ENCODE data around the gene TCF7L2. TPM values are rescaled to one million over a fixed set of nuclear protein-coding genes. Genes with fewer than 3 reads are reported as not detected.

Gene TCF7L2
- total and polyA plus RNA-seq, 2 donors: 19.5 to 24.7 TPM

DNA sequence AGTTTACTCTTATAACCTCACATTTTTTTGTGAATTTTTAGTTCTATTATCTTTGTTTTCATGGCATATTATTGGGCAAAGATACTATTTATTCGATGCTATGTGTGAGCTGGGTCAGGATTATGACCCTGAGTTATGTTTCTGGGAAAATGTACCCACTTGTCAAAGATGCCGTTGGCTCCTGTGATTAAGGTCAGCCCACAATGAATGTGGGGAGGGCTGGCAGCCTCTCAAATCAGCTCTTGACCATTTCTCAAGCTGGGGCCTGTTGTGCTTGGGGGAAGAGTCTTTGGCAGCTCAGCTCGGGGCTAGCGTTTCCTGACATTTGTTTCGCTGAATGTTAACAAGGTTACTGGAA lies 97.5 kb downstream of the TCF7L2 start:
- Histone ChIP-seq H3K36me3 (ENCODE audit: insufficient read depth) (no peaks in the 10 kb centered on the region), H3K4me3 (ENCODE audit: low read depth, low read length) (no peak overlapping the region), H3K4me1 (ENCODE audit: insufficient read depth) (peaks cover 3% of the 10 kb centered on the region), H3K27ac (ENCODE audit: low read depth) (no peak overlapping the region)
- no peak for DNase-seq (ENCODE audit: extremely low spot score)
- 55% methylated on average over 5 of the region's 5 CpGs for WGBS

DNA sequence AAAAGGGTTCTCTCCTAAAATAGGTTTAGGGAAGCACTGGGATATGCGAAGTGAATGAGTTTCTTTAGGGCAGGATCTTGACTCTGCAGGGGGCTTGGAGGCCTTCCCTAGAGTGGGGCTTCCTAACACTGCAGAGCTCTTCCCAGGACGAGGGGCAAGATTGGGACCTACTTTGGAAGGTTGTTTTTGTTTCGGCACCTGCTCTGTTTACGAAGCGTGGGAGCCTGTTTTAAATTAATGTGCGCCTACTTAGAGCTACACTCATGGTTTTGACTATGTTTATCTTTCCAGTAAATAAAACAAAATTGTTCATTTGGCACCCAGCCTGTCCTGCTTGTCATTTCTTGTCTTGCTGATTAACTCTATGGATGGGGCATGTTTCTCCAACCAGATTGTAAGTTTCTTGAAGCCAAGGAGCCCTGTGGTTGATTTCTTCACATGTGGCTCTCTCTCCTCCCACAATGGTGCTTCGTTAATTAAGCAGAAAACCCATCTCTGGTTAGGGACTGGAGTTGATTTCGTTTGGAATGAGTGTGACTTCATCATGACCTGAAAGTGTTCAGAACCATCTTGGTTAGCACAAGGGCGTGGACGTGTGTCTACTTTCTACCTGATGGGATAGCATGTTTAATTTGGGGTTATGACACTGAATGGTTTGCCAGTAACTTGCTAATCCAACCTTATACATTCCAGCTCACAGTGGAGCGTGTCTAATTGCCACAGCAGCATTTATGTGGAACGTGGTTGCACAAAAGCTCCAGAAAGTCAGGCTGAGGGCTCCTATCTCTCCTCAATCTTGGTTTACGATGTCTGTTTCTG lies 98.1 kb downstream of the TCF7L2 start:
- 81% methylated on average over 13 of the region's 13 CpGs for WGBS
- H3K36me3 ChIP-seq (ENCODE audit: insufficient read depth): no peaks in the 10 kb centered on the region

DNA sequence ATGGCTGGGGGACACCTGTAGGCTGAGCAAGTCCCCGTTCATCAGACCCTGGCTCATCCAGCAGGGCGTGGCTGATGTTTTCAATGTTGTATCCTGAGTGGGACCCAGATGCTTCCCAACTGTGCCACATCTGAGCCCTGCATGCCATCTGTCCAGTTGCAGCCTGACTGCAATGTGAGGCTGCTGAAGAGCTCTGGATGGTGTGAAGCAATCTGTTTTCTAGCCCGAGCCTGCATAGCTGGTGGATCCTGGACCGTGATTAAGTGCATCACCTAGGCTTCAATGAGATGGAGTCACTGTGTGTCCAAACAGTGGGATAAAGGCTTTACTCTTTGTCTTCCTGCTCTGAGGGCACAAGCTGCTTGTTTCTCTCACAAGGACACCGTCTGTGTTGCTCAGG lies 99.8 kb downstream of the TCF7L2 start:
- Histone ChIP-seq H3K27ac (ENCODE audit: low read depth) (no peak overlapping the region), H3K4me1 (ENCODE audit: insufficient read depth) (peaks cover 2% of the 10 kb centered on the region), H3K36me3 (ENCODE audit: insufficient read depth) (no peaks in the 10 kb centered on the region), H3K4me3 (ENCODE audit: low read depth, low read length) (no peak overlapping the region)
- WGBS: 84% methylated on average over 5 of the region's 5 CpGs
- no peak for DNase-seq (ENCODE audit: extremely low spot score)

More for the DNA sequence above, 98.1 kb downstream of the TCF7L2 start:
- peaks cover 3% of the 10 kb centered on the region for H3K4me1 ChIP-seq (ENCODE audit: insufficient read depth)
- H3K27ac ChIP-seq (ENCODE audit: low read depth): no peak overlapping the region
- no peak overlapping the region for H3K4me3 ChIP-seq (ENCODE audit: low read depth, low read length)
- DNase-seq (ENCODE audit: extremely low spot score): no peak

DNA sequence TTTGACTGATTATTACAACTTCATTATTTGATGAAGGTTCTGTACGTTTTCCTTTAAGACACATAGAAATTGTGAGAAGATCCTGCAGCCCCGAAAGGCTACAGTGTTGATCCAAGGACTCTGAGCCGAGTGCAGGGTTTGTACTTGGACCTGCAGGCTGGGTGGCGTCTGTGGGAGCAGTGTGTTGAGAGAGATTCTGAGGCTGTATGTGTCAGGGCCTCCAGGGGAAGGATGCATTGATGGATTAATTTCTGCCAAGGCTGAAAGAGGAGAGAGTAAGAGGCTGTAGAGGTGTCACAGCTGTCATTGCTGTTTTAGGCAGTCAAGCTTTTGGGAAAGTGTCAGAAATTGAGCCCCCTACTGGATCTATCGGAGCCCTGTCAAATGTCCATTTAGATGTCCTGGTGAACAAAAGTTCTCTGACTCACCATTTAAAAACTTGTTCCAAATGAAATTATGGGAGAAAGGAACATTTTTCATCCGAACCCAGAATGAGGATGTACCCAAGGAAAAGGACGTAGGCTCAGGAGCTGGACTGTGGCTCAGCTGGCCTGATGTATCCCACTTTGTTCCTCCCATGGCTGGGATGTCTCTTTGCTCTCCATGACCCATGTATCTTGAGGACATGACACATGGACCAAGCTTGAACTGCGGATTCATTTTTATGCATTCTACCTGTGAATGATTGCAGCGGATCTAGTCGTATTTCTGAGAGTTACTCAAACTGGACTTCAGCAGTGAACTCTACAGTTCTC lies 102.2 kb downstream of the TCF7L2 start:
- H3K27ac ChIP-seq (ENCODE audit: low read depth): no peak overlapping the region

DNA sequence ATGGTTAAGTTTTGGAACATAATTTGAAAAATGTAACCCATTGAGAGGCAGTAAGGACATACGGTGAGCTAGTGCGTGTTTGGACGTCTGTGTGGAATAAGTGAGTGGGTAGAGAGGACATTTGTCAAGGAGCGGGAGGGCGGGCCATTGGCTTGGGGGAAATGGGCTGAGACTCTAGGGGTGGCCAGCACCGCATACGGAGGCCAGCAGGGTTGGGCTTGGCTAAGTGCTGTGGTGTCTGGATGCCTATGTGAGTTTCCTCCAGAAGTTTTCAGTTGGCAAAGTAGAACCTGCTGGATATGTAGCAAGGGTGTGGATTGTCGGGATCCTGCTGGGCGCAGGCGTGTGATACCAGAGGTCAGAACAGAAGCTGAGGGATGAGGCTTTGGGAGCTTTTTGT lies 103.0 kb downstream of the TCF7L2 start:
- H3K4me1 ChIP-seq (ENCODE audit: insufficient read depth): no peaks in the 10 kb centered on the region
- H3K4me3 ChIP-seq (ENCODE audit: low read depth, low read length): no peak overlapping the region
- no peak for DNase-seq (ENCODE audit: extremely low spot score)
- H3K36me3 ChIP-seq (ENCODE audit: insufficient read depth): no peaks in the 10 kb centered on the region
- no peak overlapping the region for H3K27ac ChIP-seq (ENCODE audit: low read depth)
- WGBS: 73% methylated on average over 10 of the region's 10 CpGs

More for the DNA sequence above, 102.2 kb downstream of the TCF7L2 start:
- no peak for DNase-seq (ENCODE audit: extremely low spot score)
- Histone ChIP-seq H3K36me3 (ENCODE audit: insufficient read depth) (no peaks in the 10 kb centered on the region), H3K4me3 (ENCODE audit: low read depth, low read length) (no peak overlapping the region), H3K4me1 (ENCODE audit: insufficient read depth) (peaks cover 2% of the 10 kb centered on the region)
- WGBS: 79% methylated on average over 10 of the region's 10 CpGs

DNA sequence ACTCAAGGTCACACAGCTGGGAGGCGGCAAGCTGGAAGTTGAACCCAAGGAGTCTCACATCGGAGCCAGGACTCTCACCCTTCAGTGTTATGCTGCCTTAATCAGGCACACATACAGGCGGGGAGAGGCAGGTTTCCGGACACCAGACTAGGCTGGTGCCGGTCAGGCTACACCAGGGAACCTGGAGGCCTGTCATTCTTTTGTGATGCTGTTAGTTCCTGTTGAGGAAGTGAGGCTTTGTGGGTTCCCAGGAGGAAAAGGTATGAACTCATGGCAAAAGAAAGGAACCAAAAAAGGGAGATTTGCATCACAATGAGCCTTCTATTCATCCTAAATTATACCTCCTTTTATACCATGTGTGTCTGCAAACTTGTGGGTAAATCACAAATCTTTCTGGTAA lies 103.8 kb downstream of the TCF7L2 start:
- DNase-seq (ENCODE audit: extremely low spot score): no peak
- WGBS: 82% methylated on average over 5 of the region's 5 CpGs
- H3K36me3 ChIP-seq (ENCODE audit: insufficient read depth): no peaks in the 10 kb centered on the region
- no peak overlapping the region for H3K4me3 ChIP-seq (ENCODE audit: low read depth, low read length)
- no peaks in the 10 kb centered on the region for H3K4me1 ChIP-seq (ENCODE audit: insufficient read depth)
- H3K27ac ChIP-seq (ENCODE audit: low read depth): no peak overlapping the region

DNA sequence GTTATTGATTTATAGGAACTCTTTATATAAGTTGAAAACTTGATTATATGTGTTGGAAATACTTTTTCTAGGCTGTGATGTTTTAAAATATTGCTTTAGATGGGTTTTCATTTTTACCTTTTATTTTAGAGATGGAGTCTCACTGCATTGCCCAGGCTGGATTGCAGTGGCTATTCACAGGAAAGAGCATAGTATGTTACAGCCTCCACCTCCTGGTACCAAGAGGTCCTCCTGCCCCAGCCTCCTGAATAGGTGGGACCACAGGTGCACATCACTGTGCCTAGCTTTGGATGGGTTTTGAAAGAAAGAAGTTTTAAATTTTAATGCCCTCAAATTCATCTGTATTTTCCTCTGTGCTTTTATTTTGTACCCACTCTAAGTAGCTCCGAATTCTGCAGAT lies 105.4 kb downstream of the TCF7L2 start:
- no peak overlapping the region for H3K27ac ChIP-seq (ENCODE audit: low read depth)
- WGBS: 85% methylated on average over 1 of the region's 1 CpG
- no peaks in the 10 kb centered on the region for H3K4me1 ChIP-seq (ENCODE audit: insufficient read depth)

DNA sequence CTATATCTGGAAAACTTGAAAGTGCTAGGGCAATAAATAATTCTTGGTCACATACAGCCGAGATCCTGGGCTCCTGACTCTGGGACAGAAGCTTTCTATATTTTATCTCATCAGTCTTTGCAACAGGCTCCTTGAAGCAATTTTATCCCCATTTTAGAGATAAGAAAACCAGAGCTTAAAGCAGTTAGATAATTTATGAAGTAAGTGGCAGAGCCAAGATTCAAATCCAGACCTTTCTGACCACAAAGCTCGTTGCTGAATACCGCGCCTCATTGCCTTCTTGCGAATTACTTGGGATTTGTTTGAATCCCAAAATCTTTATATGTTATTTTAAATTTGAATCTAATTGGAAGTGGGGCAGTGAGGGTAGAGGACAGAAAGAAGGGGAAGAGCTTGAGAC lies 106.0 kb downstream of the TCF7L2 start:
- H3K4me3 ChIP-seq (ENCODE audit: low read depth, low read length): no peak overlapping the region
- H3K4me1 ChIP-seq (ENCODE audit: insufficient read depth): peaks cover 2% of the 10 kb centered on the region
- H3K36me3 ChIP-seq (ENCODE audit: insufficient read depth): no peaks in the 10 kb centered on the region
- H3K27ac ChIP-seq (ENCODE audit: low read depth): no peak overlapping the region
- DNase-seq (ENCODE audit: extremely low spot score): no peak
- WGBS: 38% methylated on average over 5 of the region's 5 CpGs

More for the DNA sequence above, 105.4 kb downstream of the TCF7L2 start:
- no peak for DNase-seq (ENCODE audit: extremely low spot score)
- H3K4me3 ChIP-seq (ENCODE audit: low read depth, low read length): no peak overlapping the region
- H3K36me3 ChIP-seq (ENCODE audit: insufficient read depth): no peaks in the 10 kb centered on the region

DNA sequence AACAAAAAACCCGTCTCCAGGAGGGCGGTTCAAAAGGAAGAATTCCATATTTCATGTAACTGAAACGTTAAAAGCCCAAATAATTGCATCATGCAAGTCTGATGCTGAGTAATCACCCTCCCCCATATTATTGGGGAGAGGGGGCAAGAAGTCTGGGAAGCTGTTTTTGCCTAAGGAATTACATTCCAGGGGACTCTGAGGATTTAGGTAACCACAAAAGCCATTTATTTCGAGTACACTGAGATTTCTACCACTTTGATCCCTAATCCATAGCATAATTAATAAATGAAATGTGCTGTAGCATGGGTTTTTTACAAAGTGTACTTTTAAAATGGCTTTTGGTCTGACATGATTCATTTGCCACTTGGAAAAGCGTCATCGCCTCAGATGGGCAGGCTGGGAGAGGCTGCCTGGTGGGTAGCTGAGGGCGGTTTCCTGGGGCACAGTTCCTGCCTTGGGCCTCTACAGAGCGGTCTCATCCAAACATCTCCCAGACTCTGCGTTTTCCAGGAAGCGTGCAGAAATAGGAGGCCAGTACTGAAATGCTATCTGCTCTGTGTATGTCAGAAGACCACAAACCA lies 106.5 kb downstream of the TCF7L2 start:
- no peak overlapping the region for H3K27ac ChIP-seq (ENCODE audit: low read depth)
- DNase-seq (ENCODE audit: extremely low spot score): no peak
- H3K4me3 ChIP-seq (ENCODE audit: low read depth, low read length): no peak overlapping the region
- H3K4me1 ChIP-seq (ENCODE audit: insufficient read depth): peaks cover 2% of the 10 kb centered on the region
- 54% methylated on average over 10 of the region's 10 CpGs for WGBS
- no peaks in the 10 kb centered on the region for H3K36me3 ChIP-seq (ENCODE audit: insufficient read depth)

DNA sequence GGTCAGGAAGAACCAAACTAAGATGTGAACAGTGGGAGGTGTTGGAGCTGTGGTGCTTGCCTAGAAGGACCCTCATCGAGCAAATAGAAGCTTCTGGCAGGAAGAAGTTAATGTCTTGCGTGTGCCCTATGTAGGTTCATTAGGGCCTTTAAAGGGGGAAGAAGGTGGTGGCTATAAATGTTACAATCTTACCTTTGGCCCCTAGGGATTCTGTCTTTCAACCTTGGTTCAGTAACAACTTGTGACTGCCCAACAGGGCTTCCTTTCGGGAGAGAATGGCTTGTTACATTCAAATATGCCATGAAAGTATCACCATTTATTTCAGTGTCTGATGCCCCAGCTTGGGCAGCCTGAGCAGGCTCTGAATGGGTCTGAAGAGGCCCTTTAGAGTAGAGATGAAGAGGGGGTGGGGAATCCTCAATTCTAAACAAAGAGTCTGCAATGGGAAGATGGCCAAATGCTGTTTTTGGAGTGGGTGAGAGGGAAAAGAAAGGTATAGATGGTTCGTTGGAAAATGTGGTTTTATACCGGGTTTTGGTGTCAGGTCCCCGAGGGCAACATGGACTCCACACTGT lies 108.0 kb downstream of the TCF7L2 start:
- no peaks in the 10 kb centered on the region for H3K36me3 ChIP-seq (ENCODE audit: insufficient read depth)
- H3K4me3 ChIP-seq (ENCODE audit: low read depth, low read length): no peak overlapping the region
- peaks cover 2% of the 10 kb centered on the region for H3K4me1 ChIP-seq (ENCODE audit: insufficient read depth)
- no peak overlapping the region for H3K27ac ChIP-seq (ENCODE audit: low read depth)
- DNase-seq (ENCODE audit: extremely low spot score): no peak
- WGBS: 63% methylated on average over 6 of the region's 6 CpGs

DNA sequence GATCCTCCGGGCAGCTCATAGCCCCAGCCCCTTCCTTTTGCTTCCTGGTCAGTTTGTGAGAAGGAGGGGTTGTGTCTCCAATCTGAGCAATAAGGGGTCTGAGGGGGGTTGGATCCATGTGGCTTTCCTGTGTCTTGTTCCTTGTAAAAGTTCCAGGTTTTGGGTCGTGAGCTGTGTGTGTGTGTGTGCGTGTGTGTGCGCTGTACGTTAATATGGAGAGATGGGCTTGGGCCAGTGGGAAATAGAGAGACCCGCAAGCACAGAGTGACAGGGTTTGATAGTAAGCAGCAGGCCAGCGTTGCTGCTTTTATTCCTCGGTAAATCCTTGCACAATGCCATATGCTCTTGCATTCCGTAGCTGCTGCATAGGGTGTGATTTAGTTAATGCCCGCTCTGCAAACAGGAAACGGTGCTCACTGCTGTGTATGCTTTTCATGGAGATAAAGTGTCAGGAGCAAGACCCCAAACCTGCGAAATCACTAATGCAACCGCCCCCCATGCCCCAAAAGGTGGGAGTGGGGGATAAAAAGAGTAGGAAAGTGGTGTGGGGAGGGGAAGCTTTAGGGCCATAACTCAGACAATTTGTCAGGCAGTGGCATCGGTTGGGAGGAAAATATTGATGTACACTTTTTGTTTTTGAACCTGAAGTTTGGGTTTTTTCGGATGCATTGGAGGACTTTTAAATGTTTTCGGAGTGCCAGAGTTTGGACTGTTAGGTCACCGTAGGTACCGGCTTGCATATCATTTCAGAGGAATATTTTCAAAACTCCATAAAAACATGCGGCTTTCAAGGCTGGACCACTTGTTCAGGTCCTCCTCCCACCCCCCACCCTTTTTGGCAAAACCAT lies 108.7 kb downstream of the TCF7L2 start:
- WGBS: 21% methylated on average over 19 of the region's 19 CpGs
- no peak for DNase-seq (ENCODE audit: extremely low spot score)
- no peak overlapping the region for H3K4me3 ChIP-seq (ENCODE audit: low read depth, low read length)
- H3K4me1 ChIP-seq (ENCODE audit: insufficient read depth): peaks cover 2% of the 10 kb centered on the region
- H3K27ac ChIP-seq (ENCODE audit: low read depth): no peak overlapping the region
- H3K36me3 ChIP-seq (ENCODE audit: insufficient read depth): no peaks in the 10 kb centered on the region

DNA sequence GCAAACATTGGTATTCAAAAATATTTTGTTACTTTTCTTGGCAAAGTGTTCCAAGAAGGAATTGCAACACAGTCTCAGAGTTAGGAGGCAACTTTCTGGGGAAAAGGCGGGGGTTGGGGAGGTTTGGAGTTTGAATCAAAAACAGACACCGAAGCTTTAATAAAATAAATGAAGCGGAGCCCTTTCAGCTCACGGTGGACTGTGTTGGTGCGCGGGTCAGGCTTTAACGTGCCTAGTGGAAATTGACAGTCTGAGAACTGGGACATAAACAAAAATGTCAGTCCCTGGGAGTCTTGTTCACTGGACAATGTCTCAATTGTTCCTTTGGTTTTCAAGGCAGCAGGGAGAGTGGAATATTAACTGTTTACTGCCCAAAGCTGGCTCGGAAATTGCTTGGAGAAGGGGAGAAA lies 109.3 kb downstream of the TCF7L2 start:
- no peak for DNase-seq (ENCODE audit: extremely low spot score)
- whole genome bisulfite sequencing: 13% methylated on average over 8 of the region's 8 CpGs
- H3K4me1 ChIP-seq (ENCODE audit: insufficient read depth): peaks cover 2% of the 10 kb centered on the region

More for the DNA sequence above, 109.3 kb downstream of the TCF7L2 start:
- no peaks in the 10 kb centered on the region for H3K36me3 ChIP-seq (ENCODE audit: insufficient read depth)
- H3K27ac ChIP-seq (ENCODE audit: low read depth): no peak overlapping the region
- no peak overlapping the region for H3K4me3 ChIP-seq (ENCODE audit: low read depth, low read length)

All from urinary bladder (tissue), 4 donors.